Neural cell (in vitro differentiated cells): Measurements from ENCODE around the gene PROZ.

Source experiments
- CTCF ChIP-seq: fragments of 450-650 bp; IDR thresholded peaks from 2 replicates; pipeline ENCODE4 v1.5.1; 2014; ENCODE audit warnings: antibody characterized with exemption, mild to moderate bottlenecking, moderate library complexity; ENCODE audit not compliant: poor library complexity, severe bottlenecking
- EP300 ChIP-seq: fragments of 450-650 bp; conservative IDR thresholded peaks from 2 replicates; pipeline ENCODE4 v1.6.1; 2014; ENCODE audit warnings: antibody characterized with exemption, mild to moderate bottlenecking, moderate library complexity; ENCODE audit not compliant: poor library complexity, severe bottlenecking
- EZH2 ChIP-seq: fragments of 200-600, 300-800 bp; shearing (Covaris generic), sonication (generic); IDR thresholded peaks from 2 replicates; pipeline ENCODE4 v1.6.1; 2014; ENCODE audit warnings: antibody characterized with exemption, low read length, borderline replicate concordance, mild to moderate bottlenecking; ENCODE audit not compliant: insufficient read depth, poor library complexity, severe bottlenecking
- MXI1 ChIP-seq: fragments of 450-650 bp; conservative IDR thresholded peaks from 2 replicates; pipeline ENCODE4 v1.6.1; 2014; ENCODE audit warnings: antibody characterized with exemption, mild to moderate bottlenecking; ENCODE audit not compliant: poor library complexity, severe bottlenecking
- POLR2AphosphoS5 ChIP-seq: IDR thresholded peaks from 2 replicates; pipeline ENCODE4 v1.6.1; 2012
- RAD21 ChIP-seq: fragments of 450-650 bp; conservative IDR thresholded peaks from 2 replicates; pipeline ENCODE4 v1.6.1; 2014; ENCODE audit warnings: antibody characterized with exemption, mild to moderate bottlenecking, moderate library complexity
- REST ChIP-seq: IDR thresholded peaks from 2 replicates; pipeline ENCODE4 v1.6.1; 2012; ENCODE audit warnings: borderline replicate concordance
- SMC3 ChIP-seq: fragments of 450-650 bp; conservative IDR thresholded peaks from 2 replicates; pipeline ENCODE4 v1.6.1; 2014; ENCODE audit warnings: antibody characterized with exemption, mild to moderate bottlenecking, moderate library complexity; ENCODE audit not compliant: poor library complexity
- TAF1 ChIP-seq: IDR thresholded peaks from 2 replicates; pipeline ENCODE4 v1.6.1; 2012; ENCODE audit warnings: low read depth

GRCh38 chr13:113157929-113158747 is at the start of gene PROZ:
- TF ChIP-seq CTCF (no peak), REST (no peak), EP300 (no peak), SMC3 (no peak), TAF1 (no peak), EZH2 (no peak), POLR2AphosphoS5 (no peak), RAD21 (no peak), MXI1 (no peak)
